AG10803 (cell line): ENCODE measurements around the gene LEPR.

ENCODE experiments used
- DNase-seq: peaks from one replicate; pipeline ENCODE4 v3.0.0; 2010; ENCODE audit warnings: low read depth
- H3K4me3 ChIP-seq: 2 replicates; pipeline ENCODE4 v1.5.1; 2011; ENCODE audit warnings: mild to moderate bottlenecking, low read length, control low read depth
- TF ChIP-seq, protein P1 (sequence below): conservative IDR thresholded peaks from 2 replicates; pipeline ENCODE4 v1.5.1; 2011; ENCODE audit warnings: mild to moderate bottlenecking, low read length, control low read depth, inconsistent platforms

LEPR gene

DNA sequence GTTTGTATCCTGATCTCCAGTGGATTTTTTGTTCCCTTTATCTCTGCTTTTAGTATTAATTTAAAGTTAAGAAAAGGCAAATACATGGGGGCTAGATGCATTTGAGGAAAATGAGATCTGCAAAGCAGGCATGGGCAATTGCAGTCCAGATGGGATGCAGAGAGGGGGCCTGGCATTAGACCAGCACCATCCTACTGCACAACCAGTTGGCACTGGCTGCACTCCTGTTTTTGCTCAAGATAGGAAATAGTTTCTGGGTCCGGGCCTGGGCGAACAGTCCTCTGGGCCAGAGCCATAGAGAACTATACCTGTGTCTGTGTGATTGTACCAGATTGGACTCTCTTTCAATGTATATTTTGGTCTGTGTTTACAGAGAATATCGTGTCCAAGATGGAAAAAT is 34.0 kb upstream of the LEPR start:
- TF ChIP-seq, protein P1, sequence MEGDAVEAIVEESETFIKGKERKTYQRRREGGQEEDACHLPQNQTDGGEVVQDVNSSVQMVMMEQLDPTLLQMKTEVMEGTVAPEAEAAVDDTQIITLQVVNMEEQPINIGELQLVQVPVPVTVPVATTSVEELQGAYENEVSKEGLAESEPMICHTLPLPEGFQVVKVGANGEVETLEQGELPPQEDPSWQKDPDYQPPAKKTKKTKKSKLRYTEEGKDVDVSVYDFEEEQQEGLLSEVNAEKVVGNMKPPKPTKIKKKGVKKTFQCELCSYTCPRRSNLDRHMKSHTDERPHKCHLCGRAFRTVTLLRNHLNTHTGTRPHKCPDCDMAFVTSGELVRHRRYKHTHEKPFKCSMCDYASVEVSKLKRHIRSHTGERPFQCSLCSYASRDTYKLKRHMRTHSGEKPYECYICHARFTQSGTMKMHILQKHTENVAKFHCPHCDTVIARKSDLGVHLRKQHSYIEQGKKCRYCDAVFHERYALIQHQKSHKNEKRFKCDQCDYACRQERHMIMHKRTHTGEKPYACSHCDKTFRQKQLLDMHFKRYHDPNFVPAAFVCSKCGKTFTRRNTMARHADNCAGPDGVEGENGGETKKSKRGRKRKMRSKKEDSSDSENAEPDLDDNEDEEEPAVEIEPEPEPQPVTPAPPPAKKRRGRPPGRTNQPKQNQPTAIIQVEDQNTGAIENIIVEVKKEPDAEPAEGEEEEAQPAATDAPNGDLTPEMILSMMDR = no peak
- DNase-seq = no peak
- no peak overlapping the region for H3K4me3 ChIP-seq

DNA sequence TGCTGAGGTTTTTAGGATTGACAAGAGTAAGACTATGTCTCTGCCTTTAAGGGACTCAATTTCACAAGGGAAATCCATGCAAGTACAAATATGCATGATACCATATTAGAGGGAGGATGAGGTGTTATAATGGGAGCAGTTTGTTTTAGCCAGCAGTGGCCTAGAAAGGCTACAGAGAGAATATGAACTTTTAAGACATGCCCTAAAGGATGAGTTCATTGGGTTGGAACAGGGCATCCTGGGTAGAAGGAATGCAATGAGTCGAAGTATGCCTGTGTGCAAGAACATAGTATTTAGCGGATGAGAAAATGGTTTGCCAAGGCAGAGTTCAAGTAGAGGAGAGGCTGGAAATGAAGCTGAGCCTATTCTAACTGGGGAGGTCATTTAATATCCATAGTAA is 32.6 kb upstream of the LEPR start:
- no peak overlapping the region for H3K4me3 ChIP-seq
- TF ChIP-seq, protein P1 = no peak
- no peak for DNase-seq

DNA sequence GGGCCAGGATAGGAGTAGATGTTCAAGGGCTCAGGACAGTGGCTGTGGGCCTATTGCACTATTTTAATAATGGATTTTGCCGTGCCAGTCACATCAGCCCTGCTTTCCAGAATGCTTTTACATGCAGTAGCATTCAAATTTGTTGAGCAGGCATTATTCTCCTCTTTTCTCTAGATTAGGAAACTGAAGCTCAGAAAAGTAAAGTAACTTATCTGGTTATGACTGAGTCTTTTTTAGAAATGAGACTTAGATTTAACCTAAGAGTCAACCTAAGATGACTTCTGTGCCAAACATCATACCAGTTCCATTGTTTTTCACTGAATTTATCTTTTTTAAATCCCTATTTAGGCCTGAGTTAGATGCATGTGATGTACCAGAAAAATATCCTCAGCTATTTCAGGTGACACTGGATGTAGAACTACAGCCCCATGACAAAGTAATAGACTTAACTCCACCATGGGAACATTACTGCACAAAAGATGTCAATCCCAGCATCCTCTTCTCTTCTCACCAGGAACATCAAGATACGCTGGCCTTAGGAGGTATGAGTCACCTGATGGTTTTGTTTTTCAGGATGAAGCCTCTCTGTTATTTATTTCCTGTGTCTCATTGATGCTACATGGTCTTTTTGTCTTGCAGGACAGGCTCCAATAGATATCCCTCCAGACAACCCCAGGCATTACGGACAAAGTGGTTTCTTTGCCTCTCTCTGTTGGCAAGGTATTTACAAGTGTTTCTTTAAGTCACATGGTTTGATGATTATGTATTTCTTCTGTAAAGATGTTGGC is 31.4 kb upstream of the LEPR start:
- TF ChIP-seq, protein P1 = no peak
- no peak overlapping the region for H3K4me3 ChIP-seq
- no peak for DNase-seq

DNA sequence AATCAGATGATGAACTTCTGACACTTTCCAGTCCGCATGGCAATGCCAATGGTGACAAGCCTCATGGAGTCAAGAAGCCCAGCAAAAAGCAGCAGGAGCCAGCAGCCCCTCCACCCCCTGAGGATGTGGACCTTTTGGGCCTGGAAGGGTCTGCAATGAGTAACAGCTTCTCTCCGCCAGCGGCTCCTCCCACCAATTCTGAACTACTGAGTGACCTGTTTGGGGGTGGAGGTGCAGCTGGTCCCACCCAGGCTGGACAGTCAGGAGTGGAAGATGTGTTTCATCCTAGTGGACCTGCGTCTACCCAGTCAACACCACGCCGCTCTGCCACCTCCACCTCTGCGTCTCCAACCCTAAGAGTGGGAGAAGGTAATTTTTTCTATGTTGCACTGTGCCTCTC is 28.0 kb upstream of the LEPR start:
- H3K4me3 ChIP-seq = no peak overlapping the region
- TF ChIP-seq, protein P1 = no peak
- no peak for DNase-seq

DNA sequence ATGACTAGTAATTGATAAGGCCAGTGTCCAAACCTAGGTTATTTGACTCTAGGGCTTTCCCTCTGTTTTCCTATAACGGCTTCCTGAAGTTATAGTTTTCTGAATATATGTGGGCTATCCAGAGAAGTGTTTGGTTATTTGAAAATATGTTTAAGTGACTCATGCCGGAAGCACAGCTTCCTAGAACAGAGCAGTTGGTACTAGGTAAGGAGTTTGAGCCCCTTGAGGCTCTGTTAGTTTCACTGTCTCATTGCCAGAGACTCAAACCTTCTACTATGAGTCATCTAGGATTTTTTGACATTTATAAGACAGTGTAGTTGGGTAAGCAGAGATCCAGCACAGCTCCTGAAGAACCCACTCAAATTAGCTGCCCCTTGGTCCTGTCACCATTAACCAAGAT is 27.1 kb upstream of the LEPR start:
- TF ChIP-seq, protein P1 = no peak
- DNase-seq = peak; percentile 14

DNA sequence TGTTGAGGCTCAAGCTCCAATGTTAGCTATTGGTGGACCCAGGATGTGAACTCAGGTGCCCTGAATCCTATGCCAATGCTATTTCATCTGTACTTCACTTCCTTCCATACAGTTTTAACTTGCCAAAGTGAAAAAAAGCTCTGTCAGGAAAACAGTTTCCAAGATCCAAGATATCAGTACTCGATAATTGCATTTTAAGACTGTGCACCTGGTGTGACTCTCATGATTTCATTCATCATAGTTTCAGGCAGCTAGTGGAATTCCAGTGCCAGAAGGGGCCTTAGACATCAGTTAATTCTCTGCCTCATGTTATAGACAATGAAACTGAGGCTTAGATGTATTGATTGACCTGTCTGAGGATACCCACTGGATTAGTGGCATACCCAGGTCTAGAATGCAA is 26.5 kb upstream of the LEPR start:
- TF ChIP-seq, protein P1 = no peak
- no peak for DNase-seq
- no peak overlapping the region for H3K4me3 ChIP-seq

More for the DNA sequence above, 27.1 kb upstream of the LEPR start:
- H3K4me3 ChIP-seq = no peak overlapping the region

DNA sequence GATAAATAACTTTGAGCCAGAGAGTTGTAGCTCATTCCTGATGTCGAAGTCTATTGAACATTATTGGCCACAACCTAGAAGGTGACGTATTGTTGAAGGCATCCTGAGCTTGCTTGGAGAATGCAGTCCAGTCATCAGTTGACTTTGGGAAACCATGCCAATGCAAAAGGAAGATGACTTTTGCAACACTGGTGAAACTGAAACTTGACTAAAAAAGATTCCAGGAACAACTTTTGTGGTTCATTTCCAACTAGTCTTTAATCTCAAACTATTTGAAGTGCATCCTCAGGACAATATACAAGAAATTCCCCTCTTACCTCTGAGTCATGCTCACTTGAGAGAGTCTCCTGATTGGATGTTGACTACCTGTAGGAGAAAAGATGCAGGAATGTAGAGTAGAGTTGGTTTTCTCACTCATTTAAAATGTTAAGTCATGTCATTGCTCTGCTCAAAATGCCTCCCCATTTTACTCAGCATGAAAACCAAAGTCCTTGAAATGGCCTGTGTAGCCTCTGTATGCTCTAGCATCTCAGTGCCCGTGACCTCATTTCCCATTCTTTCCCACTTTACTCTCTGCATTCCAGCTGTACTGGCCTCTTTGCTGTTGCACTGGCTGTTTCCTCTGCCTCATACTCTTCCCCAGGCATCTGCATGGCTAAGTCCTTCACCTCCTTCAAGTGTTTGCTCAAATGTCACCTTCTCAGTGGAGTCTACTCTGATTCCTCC is 24.4 kb upstream of the LEPR start:
- H3K4me3 ChIP-seq = no peak overlapping the region; the same call in 1 of the 2 replicates
- TF ChIP-seq, protein P1 = no peak
- peak; percentile 88 for DNase-seq
